Measurements from ENCODE around the gene CC2D2B.

GRCh38 chr10:96049340-96049739 lies 141.6 kb downstream of the CC2D2B start:
- TF ChIP-seq CTCF (IDR thresholded peaks at IDR 0.05) = no peak
- no peak for TF ChIP-seq REST (IDR thresholded peaks at IDR 0.05; ENCODE audit: insufficient read depth in 1 of 2, low read depth in 2 of 2, low read length in 1 of 2)
- TF ChIP-seq POLR2AphosphoS5 (IDR thresholded peaks at IDR 0.05; ENCODE audit: low read depth, low read length) = no peak
- TF ChIP-seq SIN3A (IDR thresholded peaks at IDR 0.05; ENCODE audit: borderline replicate concordance, insufficient read depth, low read depth, low read length) = no peak

All from Panc1 (cell line).